Dendritic cell treated with granulocyte-macrophage colony-stimulating factor and Interleukin-4, amounts not matched to agents 40 ng/mL and 50 ng/mL, for 4 days (primary cell): ENCODE data around the gene CCDC148.
"Not testable (repeated sequence)": the region's sequence is repeated elsewhere in the genome, so short reads cannot be mapped to it uniquely, and the experiment has no call there.

Source experiments
- H3K27ac Mint-ChIP-seq: one replicate; pipeline ENCODE4 v1.8.0; 2022; ENCODE audit warnings: mild to moderate bottlenecking, mixed read lengths
- H3K27me3 Mint-ChIP-seq: one replicate; pipeline ENCODE4 v1.8.0; 2022; ENCODE audit warnings: mild to moderate bottlenecking, mixed read lengths
- H3K36me3 Mint-ChIP-seq: one replicate; pipeline ENCODE4 v1.8.0; 2022; ENCODE audit warnings: low read depth, mixed read lengths
- H3K4me1 Mint-ChIP-seq: one replicate; pipeline ENCODE4 v1.8.0; 2022; ENCODE audit warnings: low read depth, mixed read lengths
- H3K4me3 Mint-ChIP-seq: one replicate; pipeline ENCODE4 v1.8.0; 2022; ENCODE audit warnings: mild to moderate bottlenecking, moderate library complexity, mixed read lengths
- H3K9me3 Mint-ChIP-seq: one replicate; pipeline ENCODE4 v1.8.0; 2022; ENCODE audit warnings: mixed read lengths
- intact Hi-C: fragments of 100-400 bp; cut with micrococcal nuclease; formaldehyde crosslinking; loops from one replicate; pipeline ENCODE4 v1.15.0; 2022

The CCDC148 gene

DNA sequence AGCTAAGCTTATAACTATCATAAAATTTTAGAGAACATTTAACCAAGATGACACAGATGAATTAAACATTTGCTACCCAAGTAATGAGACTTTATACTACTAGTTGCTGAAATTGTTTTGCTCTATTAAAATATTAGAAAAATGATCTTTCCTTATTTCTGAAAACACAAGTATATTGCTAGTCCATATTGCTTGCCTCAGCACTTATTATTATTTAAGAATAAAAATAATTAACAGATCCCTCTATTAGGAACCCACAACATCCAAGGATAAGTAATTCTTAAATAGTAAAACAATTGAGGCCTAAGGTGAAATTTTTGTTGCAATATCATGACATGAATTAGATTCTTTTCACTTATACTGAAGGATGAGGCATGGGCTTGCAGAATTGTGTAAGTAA, 65.2 kb downstream of the CCDC148 start:
- Mint-ChIP-seq H3K27ac (no peak overlapping the region), H3K4me3 (no peak overlapping the region), H3K27me3 (no peaks in the 10 kb centered on the region), H3K9me3 (no peaks in the 10 kb centered on the region), H3K4me1 (no peaks in the 10 kb centered on the region), H3K36me3 (no peaks in the 10 kb centered on the region)
- intact Hi-C loops, result no loop called here

DNA sequence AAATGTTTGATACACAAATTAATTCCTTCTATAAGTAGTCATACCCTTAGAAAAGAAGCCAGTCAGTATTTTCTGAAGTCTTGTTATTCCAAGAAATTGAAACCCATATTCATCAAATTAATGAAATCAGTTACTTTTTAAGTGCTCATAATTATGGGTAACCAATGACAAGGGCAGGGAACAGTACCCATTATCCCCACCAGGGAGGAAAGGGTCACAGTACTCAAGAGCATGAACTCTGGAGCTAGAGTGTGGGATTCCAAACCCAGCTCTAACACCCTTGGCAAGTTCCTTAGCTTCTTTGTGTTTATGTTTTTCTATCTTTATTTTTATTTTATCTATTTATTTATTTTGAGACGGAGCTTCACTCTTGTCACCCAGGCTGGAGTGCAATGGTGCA, 68.4 kb downstream of the CCDC148 start:
- intact Hi-C loops, result no loop called here
- H3K36me3 Mint-ChIP-seq, result no peaks in the 10 kb centered on the region
- no peaks in the 10 kb centered on the region for H3K9me3 Mint-ChIP-seq
- no peaks in the 10 kb centered on the region for H3K27me3 Mint-ChIP-seq
- H3K4me3 Mint-ChIP-seq, result no peak overlapping the region
- no peaks in the 10 kb centered on the region for H3K4me1 Mint-ChIP-seq
- no peak overlapping the region for H3K27ac Mint-ChIP-seq

DNA sequence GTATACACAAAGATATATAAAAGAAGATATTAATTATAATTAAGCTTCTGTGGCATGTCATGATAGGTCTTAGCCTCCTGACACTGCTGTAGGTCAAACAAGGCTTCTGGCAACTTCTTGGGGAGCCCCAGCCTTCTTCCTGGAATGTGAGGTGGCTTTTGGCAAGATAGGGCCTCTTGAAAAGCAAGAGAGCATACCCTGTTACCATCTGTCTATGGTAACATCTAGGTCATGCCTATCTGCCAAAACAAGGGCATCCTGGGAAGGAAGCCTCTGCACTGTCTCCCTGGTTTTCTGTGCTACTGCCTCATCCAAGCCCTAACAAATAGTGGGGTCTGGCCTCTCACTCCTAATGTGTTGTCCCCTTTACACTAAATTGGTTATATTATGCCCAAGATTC, 70.9 kb downstream of the CCDC148 start:
- Mint-ChIP-seq H3K36me3 (no peaks in the 10 kb centered on the region), H3K27ac (no peak overlapping the region), H3K4me3 (no peak overlapping the region), H3K27me3 (no peaks in the 10 kb centered on the region), H3K9me3 (no peaks in the 10 kb centered on the region), H3K4me1 (no peaks in the 10 kb centered on the region)
- intact Hi-C loops, result no loop called here

DNA sequence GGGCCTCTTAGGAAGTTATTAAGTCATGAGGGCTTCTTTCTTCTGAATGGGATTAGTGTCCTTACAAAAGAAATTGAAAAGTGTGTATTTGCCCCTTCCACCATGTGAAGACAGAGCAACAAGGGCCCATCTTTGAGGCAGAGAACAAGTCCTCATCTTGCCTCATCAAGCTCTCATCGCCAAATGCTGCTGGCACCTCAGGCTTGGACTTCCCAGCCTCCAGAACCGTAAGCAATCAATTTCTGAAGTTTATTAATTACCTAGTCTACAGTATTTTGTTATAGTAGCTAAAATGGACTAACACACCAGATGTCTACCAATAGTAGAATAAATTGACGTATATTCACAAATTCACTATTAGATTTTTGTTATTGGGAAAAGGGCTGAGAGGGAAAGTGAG, 74.6 kb downstream of the CCDC148 start:
- H3K4me3 Mint-ChIP-seq, result no peak overlapping the region
- H3K27ac Mint-ChIP-seq, result no peak overlapping the region
- no peaks in the 10 kb centered on the region for H3K27me3 Mint-ChIP-seq
- no peaks in the 10 kb centered on the region for H3K9me3 Mint-ChIP-seq
- H3K4me1 Mint-ChIP-seq, result no peaks in the 10 kb centered on the region
- intact Hi-C loops, result no loop called here
- H3K36me3 Mint-ChIP-seq, result no peaks in the 10 kb centered on the region

DNA sequence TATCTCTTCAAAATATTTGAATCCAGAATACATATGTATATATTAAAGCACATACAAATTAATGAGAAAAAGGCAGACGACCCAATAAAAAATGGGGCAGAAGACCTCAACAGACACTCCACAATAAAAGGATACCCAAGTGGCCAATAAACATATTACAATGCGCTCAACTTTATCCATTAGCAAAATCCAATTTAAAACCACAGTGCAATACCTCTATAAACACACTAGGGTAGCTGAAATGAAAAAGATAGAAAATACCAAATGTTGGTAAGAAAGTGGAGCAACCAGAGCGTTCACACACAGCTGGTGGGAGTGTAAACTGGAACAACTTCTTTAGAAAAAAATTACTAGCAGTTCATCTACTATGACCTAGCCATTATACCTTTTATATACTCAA, 75.3 kb downstream of the CCDC148 start:
- Mint-ChIP-seq H3K36me3 (no peaks in the 10 kb centered on the region), H3K27ac (no peak overlapping the region), H3K4me1 (no peaks in the 10 kb centered on the region), H3K9me3 (no peaks in the 10 kb centered on the region), H3K4me3 (no peak overlapping the region), H3K27me3 (no peaks in the 10 kb centered on the region)
- intact Hi-C loops, result no loop called here

DNA sequence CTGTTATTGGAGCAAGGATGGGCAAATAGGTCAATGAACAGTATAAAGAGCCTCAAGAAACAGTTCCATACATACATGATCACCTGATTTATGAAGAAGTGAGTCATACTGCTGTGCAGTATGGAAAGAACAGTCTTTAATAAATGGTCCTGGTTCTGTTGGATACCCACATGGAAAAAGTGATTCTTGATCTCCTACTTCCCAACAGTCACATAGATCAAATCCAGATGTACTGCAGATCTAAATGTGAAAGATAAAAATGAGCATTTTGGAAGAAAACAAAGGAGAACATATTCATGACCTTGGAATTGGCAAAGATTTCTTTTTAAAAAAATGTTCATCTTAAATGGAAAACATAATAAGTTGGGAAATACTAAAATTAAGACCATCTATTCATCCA, 75.8 kb downstream of the CCDC148 start:
- no peak overlapping the region for H3K27ac Mint-ChIP-seq
- no peak overlapping the region for H3K4me3 Mint-ChIP-seq
- intact Hi-C loops, result no loop called here
- H3K36me3 Mint-ChIP-seq, result no peaks in the 10 kb centered on the region
- no peaks in the 10 kb centered on the region for H3K4me1 Mint-ChIP-seq
- no peaks in the 10 kb centered on the region for H3K27me3 Mint-ChIP-seq
- H3K9me3 Mint-ChIP-seq, result no peaks in the 10 kb centered on the region

DNA sequence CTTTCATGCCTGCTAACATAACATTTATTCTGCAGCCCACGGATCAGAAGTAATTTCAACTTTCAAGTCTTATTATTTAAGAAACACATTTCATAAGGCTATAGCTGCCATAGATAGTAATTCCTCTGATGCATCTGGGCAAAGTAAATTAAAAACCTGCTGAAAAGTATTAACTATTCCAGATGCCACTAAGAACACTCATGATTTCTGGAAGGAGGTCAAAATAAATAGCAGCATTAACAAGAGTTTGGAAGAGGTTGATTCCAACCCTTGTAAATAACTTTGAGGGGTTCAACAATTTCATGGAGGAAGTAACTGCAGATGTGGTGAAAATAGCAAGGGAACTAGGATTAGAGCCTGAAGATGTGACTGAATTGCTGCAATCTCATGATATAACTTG, 77.6 kb downstream of the CCDC148 start:
- intact Hi-C loops, result no loop called here
- no peaks in the 10 kb centered on the region for H3K9me3 Mint-ChIP-seq
- no peak overlapping the region for H3K4me3 Mint-ChIP-seq
- H3K27ac Mint-ChIP-seq, result no peak overlapping the region
- no peaks in the 10 kb centered on the region for H3K27me3 Mint-ChIP-seq
- H3K36me3 Mint-ChIP-seq, result no peaks in the 10 kb centered on the region
- H3K4me1 Mint-ChIP-seq, result no peaks in the 10 kb centered on the region

DNA sequence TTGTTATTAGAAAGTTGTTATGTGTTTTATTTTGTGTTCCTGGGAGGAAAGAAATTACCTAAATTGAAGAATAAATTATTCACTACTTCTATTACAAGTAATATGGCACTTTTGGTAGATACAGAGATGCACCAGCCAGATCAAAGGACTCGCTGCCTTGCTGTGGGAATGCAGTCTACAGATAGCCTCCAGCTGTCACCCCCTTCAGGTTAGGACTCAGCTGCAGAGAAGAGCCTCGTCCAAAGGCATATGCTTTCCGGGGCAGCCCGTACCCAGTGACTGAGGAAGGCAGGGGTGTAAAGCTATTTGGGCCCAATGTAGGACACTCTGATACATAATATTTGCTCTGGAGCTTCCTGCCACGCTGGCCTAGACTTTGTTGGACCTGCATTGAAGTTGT, 90.2 kb downstream of the CCDC148 start:
- H3K36me3 Mint-ChIP-seq, result no peaks in the 10 kb centered on the region
- H3K4me1 Mint-ChIP-seq, result no peaks in the 10 kb centered on the region
- no peak overlapping the region for H3K27ac Mint-ChIP-seq
- H3K9me3 Mint-ChIP-seq, result peaks cover 17% of the 10 kb centered on the region
- H3K27me3 Mint-ChIP-seq, result no peaks in the 10 kb centered on the region
- intact Hi-C loops, result no loop called here
- H3K4me3 Mint-ChIP-seq, result no peak overlapping the region

DNA sequence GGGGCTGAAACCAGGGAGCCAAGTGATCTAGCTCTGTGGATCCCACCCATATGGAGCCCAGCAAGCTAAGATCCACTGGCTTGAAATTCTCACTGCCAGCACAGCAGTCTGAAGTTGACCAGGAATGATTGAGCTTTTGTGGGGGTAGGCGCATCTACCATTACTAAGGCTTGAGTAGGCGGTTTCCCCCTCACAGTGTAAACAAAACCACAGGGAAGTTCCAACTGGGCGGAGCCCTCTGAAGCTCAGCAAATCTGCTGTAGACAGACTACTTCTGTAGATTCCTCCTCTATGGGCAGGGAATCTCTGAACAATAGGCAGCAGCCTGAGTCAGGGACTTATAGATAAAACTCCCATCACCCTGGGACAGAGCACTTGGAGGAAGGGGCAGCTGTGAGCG, 96.7 kb downstream of the CCDC148 start:
- H3K9me3 Mint-ChIP-seq, result peaks cover 38% of the 10 kb centered on the region
- no peak overlapping the region for H3K27ac Mint-ChIP-seq
- intact Hi-C loops, result no loop called here
- no peak overlapping the region for H3K4me3 Mint-ChIP-seq
- H3K36me3 Mint-ChIP-seq, result no peaks in the 10 kb centered on the region
- H3K27me3 Mint-ChIP-seq, result no peaks in the 10 kb centered on the region
- no peaks in the 10 kb centered on the region for H3K4me1 Mint-ChIP-seq

DNA sequence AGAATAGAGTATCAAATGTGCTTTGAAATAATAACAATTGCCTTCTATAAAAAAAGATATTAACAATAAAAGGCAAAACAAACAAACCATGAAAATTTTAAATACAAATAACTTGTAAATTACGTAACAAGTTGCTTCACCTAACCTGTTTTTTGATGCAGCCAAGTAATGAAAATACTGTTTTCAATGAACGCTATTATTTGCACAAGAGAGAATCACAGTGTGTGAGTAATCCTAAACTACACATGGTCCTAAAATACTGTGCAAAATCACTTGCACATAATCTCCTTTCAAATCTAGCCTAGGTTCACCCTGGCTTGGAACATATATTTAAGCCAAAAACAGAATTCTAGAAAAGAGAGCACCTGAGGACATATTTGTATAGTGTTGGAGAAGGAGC, 98.9 kb downstream of the CCDC148 start:
- Mint-ChIP-seq H3K4me1 (no peaks in the 10 kb centered on the region), H3K36me3 (no peaks in the 10 kb centered on the region), H3K27me3 (no peaks in the 10 kb centered on the region), H3K4me3 (no peak overlapping the region), H3K9me3 (peaks cover 33% of the 10 kb centered on the region), H3K27ac (no peak overlapping the region)
- intact Hi-C loops, result no loop called here

DNA sequence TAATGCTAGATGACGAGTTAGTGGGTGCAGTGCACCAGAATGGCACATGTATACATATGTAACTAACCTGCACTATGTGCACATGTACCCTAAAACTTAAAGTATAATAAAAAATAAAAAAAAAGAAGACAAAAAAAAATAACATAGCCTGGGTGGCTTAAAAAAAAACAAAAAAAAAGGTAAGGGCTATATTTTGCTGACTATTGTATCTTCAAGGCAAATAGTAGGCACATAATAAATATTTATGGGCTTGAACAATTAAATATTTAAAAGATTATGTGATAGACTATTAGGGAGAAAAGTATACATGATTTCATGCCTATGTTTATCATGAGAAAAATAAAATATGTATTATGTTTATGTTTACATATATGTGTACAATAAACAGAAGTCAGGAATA, 99.4 kb downstream of the CCDC148 start:
- H3K9me3 Mint-ChIP-seq, result peaks cover 28% of the 10 kb centered on the region
- H3K27me3 Mint-ChIP-seq, result no peaks in the 10 kb centered on the region
- H3K4me3 Mint-ChIP-seq, result no peak overlapping the region
- H3K36me3 Mint-ChIP-seq, result no peaks in the 10 kb centered on the region
- intact Hi-C loops, result no loop called here
- no peaks in the 10 kb centered on the region for H3K4me1 Mint-ChIP-seq
- no peak overlapping the region for H3K27ac Mint-ChIP-seq

DNA sequence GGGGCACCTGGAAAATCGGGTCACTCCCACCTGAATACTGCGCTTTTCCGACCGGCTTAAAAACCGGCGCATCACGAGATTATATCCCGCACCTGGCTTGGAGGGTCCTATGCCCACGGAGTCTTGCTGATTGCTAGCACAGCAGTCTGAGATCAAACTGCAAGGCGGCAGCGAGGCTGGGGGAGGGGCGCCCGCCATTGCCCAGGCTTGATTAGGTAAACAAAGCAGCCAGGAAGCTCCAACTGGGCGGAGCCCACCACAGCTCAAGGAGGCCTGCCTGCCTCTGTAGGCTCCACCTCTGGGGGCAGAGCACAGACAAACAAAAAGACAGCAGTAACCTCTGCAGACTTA, 105.1 kb downstream of the CCDC148 start:
- H3K27me3 Mint-ChIP-seq, H3K4me3 Mint-ChIP-seq, H3K36me3 Mint-ChIP-seq, H3K27ac Mint-ChIP-seq, intact Hi-C loops, H3K9me3 Mint-ChIP-seq, H3K4me1 Mint-ChIP-seq: not testable (repeated sequence)

DNA sequence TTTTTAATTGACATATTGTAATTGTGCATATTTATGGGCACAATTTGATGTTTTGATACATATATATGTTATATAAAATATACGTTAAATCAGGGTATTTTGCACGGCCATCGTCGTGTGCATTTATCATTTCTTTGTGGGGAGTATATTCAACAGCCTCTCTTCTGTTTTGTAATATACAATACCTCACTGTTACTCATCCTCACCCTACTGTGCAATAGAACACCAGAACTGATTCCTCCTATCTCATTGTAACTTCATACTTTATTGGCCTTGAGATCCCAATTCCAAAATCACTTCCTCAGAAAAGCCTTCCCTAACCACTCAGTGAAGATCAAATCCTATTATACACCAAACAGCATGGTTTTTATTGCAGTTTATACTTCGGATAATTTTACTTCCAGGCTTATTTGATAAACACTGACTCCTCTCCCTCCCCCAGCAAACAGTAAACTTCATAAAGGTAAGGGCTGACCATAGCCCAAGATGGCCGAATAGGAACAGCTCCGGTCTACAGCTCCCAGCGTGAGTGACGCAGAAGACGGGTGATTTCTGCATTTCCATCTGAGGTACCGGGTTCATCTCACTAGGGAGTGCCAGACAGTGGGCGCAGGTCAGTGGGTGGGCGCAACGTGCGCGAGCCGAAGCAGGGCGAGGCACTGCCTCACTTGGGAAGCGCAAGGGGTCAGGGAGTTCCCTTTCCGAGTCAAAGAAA, 105.6 kb downstream of the CCDC148 start:
- H3K9me3 Mint-ChIP-seq, H3K27ac Mint-ChIP-seq, H3K4me3 Mint-ChIP-seq, H3K4me1 Mint-ChIP-seq, H3K27me3 Mint-ChIP-seq, H3K36me3 Mint-ChIP-seq, intact Hi-C loops: not testable (repeated sequence)

DNA sequence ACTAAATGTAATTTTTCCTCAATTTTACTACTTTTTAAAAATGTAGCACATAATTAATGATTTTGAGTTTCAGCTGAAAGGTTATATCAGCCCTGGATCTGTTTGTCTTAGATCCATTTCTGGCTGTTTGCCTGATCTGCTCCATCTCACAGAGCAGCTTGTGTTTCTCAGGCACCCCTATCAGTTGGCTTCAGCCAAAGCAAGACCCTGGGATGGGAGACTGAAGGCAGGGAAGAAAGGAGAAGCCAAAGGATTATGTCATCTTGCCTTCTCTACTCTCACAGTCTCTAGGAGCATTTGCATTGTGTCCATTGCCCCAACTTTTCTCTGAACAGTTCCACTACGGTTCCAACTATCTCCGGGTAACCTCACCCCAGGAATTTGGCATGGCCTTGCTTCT, 110.5 kb downstream of the CCDC148 start:
- no peak overlapping the region for H3K4me3 Mint-ChIP-seq
- intact Hi-C loops, result no loop called here
- H3K36me3 Mint-ChIP-seq, result no peaks in the 10 kb centered on the region
- H3K27ac Mint-ChIP-seq, result no peak overlapping the region
- H3K27me3 Mint-ChIP-seq, result no peaks in the 10 kb centered on the region
- no peaks in the 10 kb centered on the region for H3K9me3 Mint-ChIP-seq
- no peaks in the 10 kb centered on the region for H3K4me1 Mint-ChIP-seq

DNA sequence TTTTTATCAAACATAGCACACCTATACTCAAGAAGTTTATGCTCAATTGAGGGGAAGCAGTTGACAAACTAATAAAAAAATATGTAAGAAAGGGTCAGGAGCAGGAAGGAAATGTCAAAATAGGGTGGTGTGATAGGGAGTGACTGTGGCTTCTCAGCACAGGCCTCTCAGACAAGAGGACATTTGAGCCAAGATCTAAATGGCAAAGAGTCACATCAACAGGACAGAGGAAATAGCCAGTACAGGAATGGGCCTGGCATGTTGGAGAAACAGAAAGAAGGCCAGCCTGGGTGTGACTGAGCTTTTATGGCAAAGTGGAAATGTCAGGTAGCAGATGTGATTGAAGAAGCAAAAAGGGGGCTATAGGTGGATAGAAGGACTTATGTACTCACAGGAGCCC, 117.0 kb downstream of the CCDC148 start:
- H3K4me3 Mint-ChIP-seq, result no peak overlapping the region
- intact Hi-C loops, result no loop called here
- peaks cover 11% of the 10 kb centered on the region for H3K9me3 Mint-ChIP-seq
- H3K4me1 Mint-ChIP-seq, result no peaks in the 10 kb centered on the region
- H3K27ac Mint-ChIP-seq, result no peak overlapping the region
- no peaks in the 10 kb centered on the region for H3K36me3 Mint-ChIP-seq
- H3K27me3 Mint-ChIP-seq, result no peaks in the 10 kb centered on the region
